Placental pericyte (primary cell): Measurements from ENCODE around the gene GPR137. TPM values are rescaled to one million over a fixed set of nuclear protein-coding genes. Genes with fewer than 3 reads are reported as not detected.

Source experiments
- small RNA-seq: library from RNA; depleted of rRNA; stranded (forward); fragments of <200 nt; gene quantifications from one replicate; pipeline ENCODE3, GENCODE V24; 2012; ENCODE audit warnings: low replicate concordance
- total RNA-seq: library from RNA; depleted of rRNA; stranded (reverse); fragments of >200 nt; gene quantifications from 2 replicates; pipeline ENCODE4 v1.2.3, GENCODE V29; 2012

The GPR137 gene, protein sequence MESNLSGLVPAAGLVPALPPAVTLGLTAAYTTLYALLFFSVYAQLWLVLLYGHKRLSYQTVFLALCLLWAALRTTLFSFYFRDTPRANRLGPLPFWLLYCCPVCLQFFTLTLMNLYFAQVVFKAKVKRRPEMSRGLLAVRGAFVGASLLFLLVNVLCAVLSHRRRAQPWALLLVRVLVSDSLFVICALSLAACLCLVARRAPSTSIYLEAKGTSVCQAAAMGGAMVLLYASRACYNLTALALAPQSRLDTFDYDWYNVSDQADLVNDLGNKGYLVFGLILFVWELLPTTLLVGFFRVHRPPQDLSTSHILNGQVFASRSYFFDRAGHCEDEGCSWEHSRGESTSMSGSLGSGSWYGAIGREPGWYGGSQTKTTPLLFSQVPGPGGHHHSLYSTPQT
- 14.7 and 18.0 TPM in 2 replicates for total RNA-seq

DNA sequence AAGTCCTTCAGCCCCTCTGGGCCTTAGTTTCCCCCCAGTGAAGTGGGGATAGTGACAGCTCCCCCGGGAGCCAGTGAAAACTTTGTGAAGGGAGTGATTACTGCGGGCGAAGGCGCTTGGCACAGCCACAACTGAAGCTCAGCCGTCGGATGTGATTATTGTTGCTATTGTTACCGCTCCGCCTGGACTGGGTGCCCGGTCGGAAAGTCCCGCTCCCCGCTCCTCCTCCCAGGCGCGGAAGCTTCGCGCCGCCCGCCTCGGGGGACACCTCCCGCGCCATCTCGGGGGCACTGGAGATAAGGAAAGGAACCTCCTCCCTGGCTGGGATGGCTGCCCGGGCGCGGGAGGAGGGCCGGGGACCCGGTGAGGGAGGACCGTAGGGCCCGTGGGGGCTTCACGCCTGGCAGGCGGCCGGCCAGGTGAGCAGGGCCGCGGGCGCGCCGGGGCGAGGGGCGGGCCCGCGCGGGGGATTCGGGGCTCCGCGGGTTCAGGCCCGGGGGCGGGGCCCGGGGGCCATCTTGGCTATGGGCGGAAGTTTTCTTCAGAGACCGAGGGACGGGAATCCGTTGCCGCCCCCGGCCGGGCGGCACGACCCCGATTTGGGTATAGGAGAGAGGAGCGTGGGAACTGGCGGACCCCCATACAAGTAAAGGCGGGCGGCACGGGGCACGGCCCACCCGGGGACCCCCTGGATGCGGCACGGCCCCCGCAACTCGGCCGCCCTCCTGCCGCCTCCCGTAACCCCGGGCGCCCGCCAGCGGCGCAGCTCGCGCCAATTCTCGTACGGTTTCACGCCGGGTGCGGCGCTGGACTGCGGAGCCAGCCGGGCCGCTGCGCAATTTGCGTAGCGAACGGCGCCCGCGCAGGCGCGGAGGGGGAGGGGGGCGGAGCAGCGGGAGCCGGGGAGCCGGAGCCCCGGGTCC is at the start of gene GPR137:
TSS of gene GPR137 (plus strand) at position 887 of the 923 bp plus-strand sequence. CDS start 677 bp downstream, outside the sequence.

DNA sequence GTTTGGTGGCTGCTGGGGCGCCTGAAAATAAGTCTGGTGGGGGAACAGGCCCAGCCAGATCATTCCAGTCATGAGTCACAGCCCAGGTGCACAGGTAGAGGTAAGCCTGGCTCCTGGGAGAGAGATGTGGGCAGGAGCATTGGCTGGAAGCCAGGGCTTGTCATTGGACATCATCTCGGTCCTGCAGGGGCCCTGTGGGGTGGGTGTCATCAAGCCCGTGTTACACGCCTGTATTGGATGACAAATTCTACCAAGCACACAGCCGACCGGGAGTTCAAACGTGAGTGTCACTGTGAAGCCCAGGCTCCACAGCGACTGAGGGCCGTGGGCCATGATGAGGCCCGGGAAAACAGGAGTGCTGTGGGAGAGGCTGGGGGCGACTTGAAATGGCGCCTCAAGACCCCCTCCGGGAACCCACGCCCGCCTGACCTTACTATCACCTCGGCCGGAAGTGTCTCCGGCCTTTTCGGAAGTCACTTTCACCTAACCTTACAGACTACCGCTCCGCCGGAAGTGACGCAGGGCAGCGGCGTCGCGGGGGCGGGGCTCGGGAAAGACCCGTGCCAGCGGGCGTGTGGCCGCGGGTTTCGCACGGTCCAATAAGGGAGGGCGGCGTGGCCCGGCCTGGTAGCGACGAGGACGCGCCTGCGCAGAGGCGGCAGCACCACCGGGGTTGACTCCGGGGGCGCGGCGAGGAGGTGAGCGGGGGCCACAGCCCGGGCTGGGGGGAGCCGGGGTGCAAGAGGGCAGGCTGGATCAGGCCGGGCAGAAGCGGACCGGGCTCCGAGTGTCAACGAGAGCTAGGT is 45.0 kb upstream of the GPR137 start, which contains the start of gene FKBP2:
TSS of gene FKBP2 (plus strand) at position 661 of the 806 bp plus-strand sequence. CDS start 1,293 bp downstream, outside the sequence.

GRCh38 chr11:64246871-64247728 is 38.5 kb upstream of the GPR137 start, which contains the start of gene PPP1R14B:
Gene PPP1R14B (minus strand): TSS chr11:64246943. CDS start chr11:64246673, 270 bp downstream.

GRCh38 chr11:64251016-64251752 is 34.5 kb upstream of the GPR137 start, which contains the start of gene PLCB3:
Gene PLCB3 (plus strand): TSS chr11:64251530. CDS start chr11:64251650, 120 bp downstream.

GRCh38 chr11:64284048-64284961 is 1.3 kb upstream of the GPR137 start, which contains the start of gene BAD:
Gene BAD (minus strand): TSS chr11:64284665. CDS start chr11:64284368, 297 bp downstream.

DNA sequence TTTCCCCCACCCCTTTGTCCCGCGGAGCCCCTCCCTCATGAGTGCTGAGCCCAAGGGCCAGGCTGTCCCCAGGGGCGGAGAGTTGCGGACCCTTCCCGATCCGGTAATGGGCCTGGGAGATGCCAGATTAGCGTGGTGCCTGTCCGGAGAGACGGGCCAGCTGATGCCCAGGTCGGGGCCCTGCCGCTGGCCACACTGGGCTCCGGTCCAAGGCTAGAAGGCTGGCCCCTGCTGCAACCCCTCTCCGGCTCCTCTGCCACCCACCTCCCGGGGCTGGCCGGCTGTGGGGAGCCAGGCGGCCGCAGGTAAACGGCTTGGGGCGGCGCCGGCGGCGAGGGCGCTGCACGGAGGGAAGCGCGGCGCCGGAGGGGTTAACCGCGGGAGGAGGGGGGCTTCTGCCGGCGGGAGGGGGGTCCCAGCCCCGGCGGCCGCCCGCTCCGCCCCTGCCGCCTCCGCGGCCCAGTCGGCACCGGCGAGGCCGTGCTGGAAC is 5.7 kb downstream of the GPR137 start, which contains the start of gene KCNK4:
TSS of gene KCNK4 (plus strand) at position 41 of the 490 bp plus-strand sequence. CDS start 1,717 bp downstream, outside the sequence.

DNA sequence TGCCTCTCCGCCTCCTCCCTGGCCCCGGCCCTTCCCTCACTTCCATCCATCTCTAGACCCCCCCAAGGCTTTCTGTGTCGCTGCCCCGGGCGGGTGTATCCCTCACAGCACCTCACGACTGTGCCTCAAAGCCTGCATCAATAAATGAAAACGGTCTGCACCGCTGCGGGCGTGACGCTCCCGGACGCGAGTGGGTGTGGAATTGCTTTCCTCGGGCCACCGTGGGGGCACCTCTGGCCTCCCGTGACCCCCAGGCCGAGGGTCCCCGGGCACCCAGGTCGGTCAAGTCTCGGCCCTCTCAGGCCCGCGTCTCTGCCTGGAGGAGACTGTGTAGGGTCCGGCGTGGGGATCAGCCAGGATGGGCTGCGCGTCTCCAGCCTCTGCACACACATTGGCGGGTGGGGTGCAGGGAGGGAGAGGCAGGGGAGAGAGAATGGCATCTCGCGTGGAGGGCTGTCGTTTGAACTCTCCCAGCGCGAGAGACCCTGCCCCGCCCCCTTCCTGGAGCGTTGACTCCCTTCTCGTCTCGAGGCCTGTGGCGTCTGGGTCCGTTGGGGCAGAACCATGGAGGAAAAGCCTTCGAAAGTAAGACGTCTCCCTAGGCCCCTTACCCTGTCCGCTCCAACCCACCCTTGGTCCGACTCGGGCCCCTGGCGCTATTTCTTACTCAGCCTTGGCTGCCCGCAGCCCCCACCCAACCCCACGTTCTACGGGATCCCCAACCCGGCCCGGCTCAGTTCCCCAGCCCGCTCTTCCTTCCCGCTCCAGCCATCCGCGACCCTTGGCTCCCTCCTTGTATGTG is 14.4 kb downstream of the GPR137 start, which contains the start of gene CATSPERZ:
TSS of gene CATSPERZ (plus strand) at position 512 of the 802 bp plus-strand sequence. CDS start at position 565, 53 bp downstream.

GRCh38 chr11:64305075-64305690 is 19.5 kb downstream of the GPR137 start, which contains the start of gene ESRRA:
Gene ESRRA (plus strand): TSS chr11:64305524. CDS start chr11:64307180, 1,656 bp downstream.

DNA sequence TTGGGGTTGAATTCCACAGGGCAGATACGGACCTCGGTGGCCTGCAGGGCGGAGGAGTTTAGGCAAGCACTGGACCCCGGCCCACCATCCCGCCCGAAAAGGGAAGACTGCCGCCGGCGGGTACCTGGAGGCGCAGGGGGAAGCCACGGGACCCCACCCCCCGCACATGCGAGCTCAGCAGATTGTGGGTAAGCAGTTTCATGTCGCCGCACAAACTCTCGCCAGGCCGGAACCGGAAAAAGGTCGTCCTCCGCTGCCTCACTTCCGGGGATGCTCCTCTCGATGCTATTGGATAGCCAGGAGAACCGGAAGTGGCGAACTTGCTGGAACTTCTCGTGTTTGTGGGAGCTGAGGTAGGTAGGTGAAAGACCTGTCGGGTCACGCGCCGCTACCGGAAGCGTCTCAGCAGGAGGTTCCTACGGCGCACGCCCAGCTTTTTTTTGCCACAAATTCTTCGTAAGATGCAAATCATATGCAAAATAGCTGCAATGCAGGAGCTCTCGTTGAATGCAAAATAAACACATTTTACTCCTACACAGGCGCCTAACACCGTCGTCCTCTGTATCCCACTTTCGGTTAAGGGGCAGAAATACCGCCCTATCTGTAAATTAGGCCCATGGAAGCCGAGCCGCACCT is 31.8 kb downstream of the GPR137 start, which contains the start of gene TRMT112:
TSS of gene TRMT112 (minus strand) at position 235 of the 636 bp plus-strand sequence. CDS start at position 202, 33 bp downstream.

GRCh38 chr11:64317961-64318765 is 32.5 kb downstream of the GPR137 start, which contains the start of gene PRDX5:
Gene PRDX5 (plus strand): TSS chr11:64318121. CDS start chr11:64318216, 95 bp downstream.

Small RNA genes within 50 kb of the gene (small RNA-seq; reads per million reads assigned to genes)
- not detected for gene RF00019

Other genes with a start within 250 kb of the GPR137 start
- 0.44 TPM in 1 of 2 replicates, not detected in the other for gene FLRT1, start 249.9 kb upstream of the GPR137 start, total RNA-seq
- 4.3 and 15.8 TPM in 2 replicates for gene MACROD1, start 119.7 kb upstream of the GPR137 start, total RNA-seq
- 244 and 265 TPM in 2 replicates for gene STIP1, start 99.7 kb upstream of the GPR137 start, total RNA-seq
- 3.9 and 10.2 TPM in 2 replicates for gene FERMT3, start 79.1 kb upstream of the GPR137 start, total RNA-seq
- 47.5 and 50.7 TPM in 2 replicates for gene TRPT1, start 59.7 kb upstream of the GPR137 start, total RNA-seq
- 71.6 and 79.7 TPM in 2 replicates for gene NUDT22, start 59.6 kb upstream of the GPR137 start, total RNA-seq
- gene DNAJC4, start 55.3 kb upstream of the GPR137 start, total RNA-seq: 7.6 and 7.7 TPM in 2 replicates
- 29.3 and 57.1 TPM in 2 replicates for gene VEGFB, start 51.3 kb upstream of the GPR137 start, total RNA-seq
- 35.2 and 94.5 TPM in 2 replicates for gene FKBP2, start 44.8 kb upstream of the GPR137 start, total RNA-seq
- 141 and 291 TPM in 2 replicates for gene PPP1R14B, start 38.9 kb upstream of the GPR137 start, total RNA-seq
- gene PLCB3, start 34.3 kb upstream of the GPR137 start, total RNA-seq: 27.6 and 105 TPM in 2 replicates
- 63.9 and 69.3 TPM in 2 replicates for gene BAD, start 1.2 kb upstream of the GPR137 start, total RNA-seq
- gene KCNK4, start 5.5 kb downstream of the GPR137 start, total RNA-seq: under 0.01 TPM in 1 of 2 replicates, not detected in the other
- 0.44 TPM in 1 of 2 replicates, not detected in the other for gene CATSPERZ, start 14.5 kb downstream of the GPR137 start, total RNA-seq
- gene ESRRA, start 19.7 kb downstream of the GPR137 start, total RNA-seq: 23.2 and 36.2 TPM in 2 replicates
- 167 and 197 TPM in 2 replicates for gene TRMT112, start 31.7 kb downstream of the GPR137 start, total RNA-seq
- 124 and 331 TPM in 2 replicates for gene PRDX5, start 32.3 kb downstream of the GPR137 start, total RNA-seq
- gene CCDC88B, start 54.4 kb downstream of the GPR137 start, total RNA-seq: 0.66 and 1.4 TPM in 2 replicates
- 38.3 and 101 TPM in 2 replicates for gene RPS6KA4, start 73.3 kb downstream of the GPR137 start, total RNA-seq